ENCODE data around the gene EIF4G3.

The EIF4G3 gene

GRCh38 chr1:21003281-21004045 is 173.2 kb downstream of the EIF4G3 start:
- Histone ChIP-seq H3K27me3 (ENCODE audit: insufficient read depth, low read length) (no peaks in the 10 kb centered on the region), H3K9ac (ENCODE audit: low read depth, low read length) (no peak overlapping the region), H3K4me3 (ENCODE audit: low read length) (no peak overlapping the region), H3K27ac (ENCODE audit: low read depth, low read length) (no peak overlapping the region), H3K4me1 (ENCODE audit: insufficient read depth, low read length) (0 out of 2 replicates have a peak, but pooled peaks cover 4% of the 10 kb centered on the region), H3K36me3 (ENCODE audit: insufficient read depth, low read length) (no peaks in the 10 kb centered on the region), H3K9me3 (ENCODE audit: insufficient read depth, low read depth, low read length) (no peaks in the 10 kb centered on the region)
- WGBS = 96% methylated on average over 3 of the region's 3 CpGs

GRCh38 chr1:21001042-21001441 is 175.7 kb downstream of the EIF4G3 start:
- Histone ChIP-seq H3K4me3 (ENCODE audit: low read length) (no peak overlapping the region), H3K9ac (ENCODE audit: low read depth, low read length) (no peak overlapping the region), H3K27me3 (ENCODE audit: insufficient read depth, low read length) (no peaks in the 10 kb centered on the region), H3K9me3 (ENCODE audit: insufficient read depth, low read depth, low read length) (no peaks in the 10 kb centered on the region), H3K36me3 (ENCODE audit: insufficient read depth, low read length) (no peaks in the 10 kb centered on the region), H3K27ac (ENCODE audit: low read depth, low read length) (no peak overlapping the region), H3K4me1 (ENCODE audit: insufficient read depth, low read length) (peaks cover 8% of the 10 kb centered on the region; the same call in 1 of the 2 replicates)
- 95% methylated on average over 1 of the region's 2 CpGs for WGBS

- Histone ChIP-seq H3K27me3 (ENCODE audit: insufficient read depth, low read length) (no peaks in the 10 kb centered on the region), H3K4me3 (ENCODE audit: low read length) (no peak overlapping the region), H3K4me1 (ENCODE audit: insufficient read depth, low read length) (peaks cover 8% of the 10 kb centered on the region; the same call in 1 of the 2 replicates), H3K27ac (ENCODE audit: low read depth, low read length) (no peak overlapping the region), H3K36me3 (ENCODE audit: insufficient read depth, low read length) (no peaks in the 10 kb centered on the region), H3K9ac (ENCODE audit: low read depth, low read length) (no peak overlapping the region), H3K9me3 (ENCODE audit: insufficient read depth, low read depth, low read length) (no peaks in the 10 kb centered on the region)
- WGBS = 92% methylated on average over 2 of the region's 2 CpGs
Measured at GRCh38 chr1:21000245-21000594, 176.5 kb downstream of the EIF4G3 start.

- Histone ChIP-seq H3K9me3 (ENCODE audit: insufficient read depth, low read depth, low read length) (no peaks in the 10 kb centered on the region), H3K4me1 (ENCODE audit: insufficient read depth, low read length) (peaks cover 8% of the 10 kb centered on the region; the same call in 1 of the 2 replicates), H3K9ac (ENCODE audit: low read depth, low read length) (no peak overlapping the region), H3K36me3 (ENCODE audit: insufficient read depth, low read length) (no peaks in the 10 kb centered on the region), H3K4me3 (ENCODE audit: low read length) (no peak overlapping the region), H3K27ac (ENCODE audit: low read depth, low read length) (no peak overlapping the region), H3K27me3 (ENCODE audit: insufficient read depth, low read length) (no peaks in the 10 kb centered on the region)
- 88% methylated on average over 1 of the region's 4 CpGs for WGBS
Measured at GRCh38 chr1:20999525-21000244, 177.0 kb downstream of the EIF4G3 start.

- Histone ChIP-seq H3K27me3 (ENCODE audit: insufficient read depth, low read length) (no peaks in the 10 kb centered on the region), H3K9me3 (ENCODE audit: insufficient read depth, low read depth, low read length) (no peaks in the 10 kb centered on the region), H3K9ac (ENCODE audit: low read depth, low read length) (no peak overlapping the region), H3K4me1 (ENCODE audit: insufficient read depth, low read length) (peaks cover 11% of the 10 kb centered on the region), H3K27ac (ENCODE audit: low read depth, low read length) (no peak overlapping the region), H3K4me3 (ENCODE audit: low read length) (no peak overlapping the region), H3K36me3 (ENCODE audit: insufficient read depth, low read length) (no peaks in the 10 kb centered on the region)
Measured at GRCh38 chr1:20998826-20999225, 177.9 kb downstream of the EIF4G3 start.

- H3K9me3 ChIP-seq (ENCODE audit: insufficient read depth, low read depth, low read length) = no peaks in the 10 kb centered on the region
- peaks cover 19% of the 10 kb centered on the region for H3K4me1 ChIP-seq (ENCODE audit: insufficient read depth, low read length)
- no CpG with 5 or more reads among the region's 3 CpGs for WGBS
- no peak overlapping the region for H3K27ac ChIP-seq (ENCODE audit: low read depth, low read length)
- no peak overlapping the region for H3K9ac ChIP-seq (ENCODE audit: low read depth, low read length)
- no peaks in the 10 kb centered on the region for H3K36me3 ChIP-seq (ENCODE audit: insufficient read depth, low read length)
- H3K27me3 ChIP-seq (ENCODE audit: insufficient read depth, low read length) = no peaks in the 10 kb centered on the region
- no peak overlapping the region for H3K4me3 ChIP-seq (ENCODE audit: low read length)
Measured at GRCh38 chr1:20997602-20998224, 179.0 kb downstream of the EIF4G3 start.

- H3K9ac ChIP-seq (ENCODE audit: low read depth, low read length) = no peak overlapping the region
- H3K9me3 ChIP-seq (ENCODE audit: insufficient read depth, low read depth, low read length) = no peaks in the 10 kb centered on the region
- H3K4me1 ChIP-seq (ENCODE audit: insufficient read depth, low read length) = peaks cover 22% of the 10 kb centered on the region
- H3K4me3 ChIP-seq (ENCODE audit: low read length) = no peak overlapping the region
- no peaks in the 10 kb centered on the region for H3K36me3 ChIP-seq (ENCODE audit: insufficient read depth, low read length)
- H3K27ac ChIP-seq (ENCODE audit: low read depth, low read length) = no peak overlapping the region
- H3K27me3 ChIP-seq (ENCODE audit: insufficient read depth, low read length) = no peaks in the 10 kb centered on the region
Measured at GRCh38 chr1:20996554-20996953, 180.1 kb downstream of the EIF4G3 start.

GRCh38 chr1:20993716-20994575 is 182.8 kb downstream of the EIF4G3 start:
- Histone ChIP-seq H3K4me1 (ENCODE audit: insufficient read depth, low read length) (peaks cover 18% of the 10 kb centered on the region), H3K4me3 (ENCODE audit: low read length) (no peak overlapping the region), H3K27ac (ENCODE audit: low read depth, low read length) (no peak overlapping the region), H3K27me3 (ENCODE audit: insufficient read depth, low read length) (no peaks in the 10 kb centered on the region), H3K9me3 (ENCODE audit: insufficient read depth, low read depth, low read length) (no peaks in the 10 kb centered on the region), H3K9ac (ENCODE audit: low read depth, low read length) (no peak overlapping the region), H3K36me3 (ENCODE audit: insufficient read depth, low read length) (no peaks in the 10 kb centered on the region)
- WGBS = 90% methylated on average over 5 of the region's 5 CpGs

- H3K36me3 ChIP-seq (ENCODE audit: insufficient read depth, low read length) = no peaks in the 10 kb centered on the region
- H3K4me1 ChIP-seq (ENCODE audit: insufficient read depth, low read length) = peaks cover 14% of the 10 kb centered on the region
- no peaks in the 10 kb centered on the region for H3K27me3 ChIP-seq (ENCODE audit: insufficient read depth, low read length)
- no peak overlapping the region; the same call in 1 of the 2 replicates for H3K27ac ChIP-seq (ENCODE audit: low read depth, low read length)
- no peak overlapping the region for H3K4me3 ChIP-seq (ENCODE audit: low read length)
- H3K9ac ChIP-seq (ENCODE audit: low read depth, low read length) = no peak overlapping the region
- WGBS = 96% methylated on average over 2 of the region's 2 CpGs
- no peaks in the 10 kb centered on the region for H3K9me3 ChIP-seq (ENCODE audit: insufficient read depth, low read depth, low read length)
Measured at GRCh38 chr1:20992322-20993056, 184.2 kb downstream of the EIF4G3 start.

GRCh38 chr1:20988943-20989342 is 187.8 kb downstream of the EIF4G3 start:
- H3K9me3 ChIP-seq (ENCODE audit: insufficient read depth, low read depth, low read length) = no peaks in the 10 kb centered on the region

More at GRCh38 chr1:20988943-20989342, 187.8 kb downstream of the EIF4G3 start:
- H3K36me3 ChIP-seq (ENCODE audit: insufficient read depth, low read length) = no peaks in the 10 kb centered on the region
- H3K27ac ChIP-seq (ENCODE audit: low read depth, low read length) = no peak overlapping the region
- no peaks in the 10 kb centered on the region for H3K27me3 ChIP-seq (ENCODE audit: insufficient read depth, low read length)
- peaks cover 12% of the 10 kb centered on the region for H3K4me1 ChIP-seq (ENCODE audit: insufficient read depth, low read length)
- no peak overlapping the region for H3K4me3 ChIP-seq (ENCODE audit: low read length)
- 96% methylated on average over 5 of the region's 6 CpGs for WGBS
- no peak overlapping the region for H3K9ac ChIP-seq (ENCODE audit: low read depth, low read length)
